Mucosa of descending colon (tissue), 3 donors: ENCODE results near the gene STK32B. TPM values are rescaled to one million over a fixed set of nuclear protein-coding genes. Genes with fewer than 3 reads are reported as not detected.

Experiments
- ATAC-seq: fragments of 200-7000 bp; cut with Tn5 transposase; one replicate; pipeline ENCODE4 v1.9.1; 2020; ENCODE audit warnings: mild to moderate bottlenecking, moderate library complexity
- DNase-seq, 3 donors: peaks; one replicate each; pipeline ENCODE4 v3.0.0-alpha.2; 2020
- H3K36me3 ChIP-seq: fragments of 200-600 bp; one replicate; pipeline ENCODE4 v1.8.0; 2021; ENCODE audit warnings: low read depth, mild to moderate bottlenecking
- H3K4me1 ChIP-seq: fragments of 200-600 bp; one replicate; pipeline ENCODE4 v1.8.0; 2021; ENCODE audit warnings: low read depth, mild to moderate bottlenecking
- H3K4me3 ChIP-seq: fragments of 200-600 bp; one replicate; pipeline ENCODE4 v1.8.0; 2021; ENCODE audit warnings: mild to moderate bottlenecking
- H3K9me3 ChIP-seq: fragments of 200-600 bp; one replicate; pipeline ENCODE4 v1.8.0; 2021; ENCODE audit warnings: mild to moderate bottlenecking
- intact Hi-C, 2 donors: fragments of 100-400 bp; cut with DNase I in 1 of 2; cut with micrococcal nuclease in 1 of 2; formaldehyde crosslinking; loops; one replicate each; pipeline versions ENCODE4 v1.11.0 to v1.11.1; 2022; cut with DNase I, micrococcal nuclease
- total RNA-seq, 3 donors: library from RNA; stranded (reverse); fragmentation: NEBNext Ultra II Directional in 2 of 3; extraction: Animal tissue kit (Norgen Biotek cat#: 25700) in 2 of 3; gene quantifications; one replicate each; pipeline versions ENCODE4 v1.2.1 to v1.2.4, GENCODE V29; 2021 to 2023
- TF ChIP-seq, protein P1 (sequence below): fragments of 200-600 bp; IDR thresholded peaks from one replicate; pipeline ENCODE4 v1.8.0; 2022; ENCODE audit warnings: antibody characterized with exemption, mild to moderate bottlenecking
- donor health status: DM: no; HTN: no; CAD: no; lungs with moderate emphysema.
- donor health status: DM: no; HTN: no; CAD: no.
- donor health status: DM: no; HTN: yes; CAD: no.

Gene STK32B
- total RNA-seq, 3 donors from 2014 or later: 0.67 to 2.2 (median 1.1) TPM

DNA sequence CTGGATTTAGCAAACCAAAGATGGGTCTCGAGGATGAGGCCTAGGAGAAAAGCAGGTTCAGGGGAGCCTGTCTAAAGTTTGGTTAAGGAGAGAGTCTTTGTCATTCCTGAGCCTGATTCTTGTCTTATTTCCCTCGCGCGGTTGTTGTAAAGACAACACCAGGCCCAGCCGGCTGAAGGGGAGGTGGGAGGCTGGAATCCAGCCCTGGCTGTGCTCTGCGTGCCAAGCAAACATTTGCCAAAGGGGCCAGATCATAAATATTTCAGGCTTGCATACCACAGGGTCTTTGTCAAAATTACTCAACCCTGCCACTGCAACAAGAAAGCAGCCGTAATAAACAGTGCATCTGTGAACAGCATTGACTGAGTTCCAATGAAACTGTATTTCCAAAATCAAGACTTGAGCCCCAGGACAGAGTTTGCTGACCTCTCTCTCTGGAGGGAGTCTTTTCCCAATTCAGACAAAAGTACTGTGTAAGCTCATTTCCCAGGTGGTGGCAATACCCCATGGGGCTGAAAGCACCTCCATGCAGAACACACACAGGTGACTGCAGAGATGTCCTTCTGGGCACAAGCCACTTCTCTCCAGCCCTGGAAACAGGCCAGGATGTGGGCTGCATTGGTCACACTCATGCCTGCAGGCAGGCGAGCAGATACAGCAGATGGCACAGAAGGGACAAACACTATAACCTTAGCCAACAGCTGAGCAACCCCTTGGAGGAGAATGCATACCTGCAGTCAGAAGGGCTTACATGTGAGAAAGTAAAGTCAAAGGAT is 320.3 kb downstream of the STK32B start:
- ATAC-seq: no peak
- intact Hi-C loops: no loop called here
- H3K4me3 ChIP-seq: no peak overlapping the region
- TF ChIP-seq, protein P1, sequence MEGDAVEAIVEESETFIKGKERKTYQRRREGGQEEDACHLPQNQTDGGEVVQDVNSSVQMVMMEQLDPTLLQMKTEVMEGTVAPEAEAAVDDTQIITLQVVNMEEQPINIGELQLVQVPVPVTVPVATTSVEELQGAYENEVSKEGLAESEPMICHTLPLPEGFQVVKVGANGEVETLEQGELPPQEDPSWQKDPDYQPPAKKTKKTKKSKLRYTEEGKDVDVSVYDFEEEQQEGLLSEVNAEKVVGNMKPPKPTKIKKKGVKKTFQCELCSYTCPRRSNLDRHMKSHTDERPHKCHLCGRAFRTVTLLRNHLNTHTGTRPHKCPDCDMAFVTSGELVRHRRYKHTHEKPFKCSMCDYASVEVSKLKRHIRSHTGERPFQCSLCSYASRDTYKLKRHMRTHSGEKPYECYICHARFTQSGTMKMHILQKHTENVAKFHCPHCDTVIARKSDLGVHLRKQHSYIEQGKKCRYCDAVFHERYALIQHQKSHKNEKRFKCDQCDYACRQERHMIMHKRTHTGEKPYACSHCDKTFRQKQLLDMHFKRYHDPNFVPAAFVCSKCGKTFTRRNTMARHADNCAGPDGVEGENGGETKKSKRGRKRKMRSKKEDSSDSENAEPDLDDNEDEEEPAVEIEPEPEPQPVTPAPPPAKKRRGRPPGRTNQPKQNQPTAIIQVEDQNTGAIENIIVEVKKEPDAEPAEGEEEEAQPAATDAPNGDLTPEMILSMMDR: no peak
- H3K4me1 ChIP-seq: no peaks in the 10 kb centered on the region
- no peaks in the 10 kb centered on the region for H3K36me3 ChIP-seq
- H3K9me3 ChIP-seq: no peaks in the 10 kb centered on the region
- no peak for DNase-seq

- H3K4me3 ChIP-seq: no peak overlapping the region
- intact Hi-C loops: no loop called here
These were observed 320.9 kb downstream of the STK32B start for GRCh38 chr4:5372198-5372597.

DNA sequence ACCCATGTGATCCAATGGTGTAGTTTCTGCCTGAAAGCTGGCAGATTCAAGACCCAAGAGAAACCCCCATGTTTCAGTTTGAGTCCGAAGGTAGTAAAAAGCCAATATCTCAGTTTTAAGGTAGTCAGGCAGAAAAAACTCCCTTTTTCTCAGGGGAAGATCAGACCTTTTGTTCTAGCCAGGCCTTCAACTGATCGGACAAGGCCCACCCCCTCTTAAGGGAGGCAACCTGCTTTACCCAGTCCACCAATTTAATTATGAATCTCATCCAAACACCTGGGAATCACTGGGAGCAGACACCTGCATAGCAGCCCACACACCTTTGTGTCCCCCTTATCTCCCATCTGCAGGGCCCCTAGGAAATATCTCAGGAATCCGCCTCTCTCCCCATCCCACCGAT is 322.0 kb downstream of the STK32B start:
- H3K9me3 ChIP-seq: no peaks in the 10 kb centered on the region
- H3K36me3 ChIP-seq: no peaks in the 10 kb centered on the region
- DNase-seq: no peak
- no peaks in the 10 kb centered on the region for H3K4me1 ChIP-seq
- ATAC-seq: no peak
- intact Hi-C loops: no loop called here
- no peak overlapping the region for H3K4me3 ChIP-seq
- TF ChIP-seq, protein P1: no peak

More at GRCh38 chr4:5372198-5372597, 320.9 kb downstream of the STK32B start:
- H3K36me3 ChIP-seq: no peaks in the 10 kb centered on the region
- DNase-seq: no peak
- no peaks in the 10 kb centered on the region for H3K9me3 ChIP-seq
- no peak for ATAC-seq
- no peaks in the 10 kb centered on the region for H3K4me1 ChIP-seq
- TF ChIP-seq, protein P1: no peak

GRCh38 chr4:5374592-5374991 is 323.3 kb downstream of the STK32B start:
- Histone ChIP-seq H3K36me3 (no peaks in the 10 kb centered on the region), H3K4me3 (no peak overlapping the region), H3K9me3 (no peaks in the 10 kb centered on the region), H3K4me1 (no peaks in the 10 kb centered on the region)
- DNase-seq (no peak), ATAC-seq (no peak)
- intact Hi-C loops: no loop called here
- TF ChIP-seq, protein P1: no peak

- intact Hi-C loops: no loop called here
- DNase-seq: no peak
- ATAC-seq: no peak
- no peaks in the 10 kb centered on the region for H3K9me3 ChIP-seq
- H3K36me3 ChIP-seq: no peaks in the 10 kb centered on the region
- TF ChIP-seq, protein P1: no peak
- no peak overlapping the region for H3K4me3 ChIP-seq
- no peaks in the 10 kb centered on the region for H3K4me1 ChIP-seq
These were observed 323.7 kb downstream of the STK32B start for GRCh38 chr4:5374994-5375393.
